Breast epithelium (tissue), 4 donors: ENCODE data around the gene GTF2B. TPM values are rescaled to one million over a fixed set of nuclear protein-coding genes. Genes with fewer than 3 reads are reported as not detected.

ENCODE experiments used
- DNase-seq, 2 donors: peaks; one replicate each; pipeline ENCODE4 v3.0.0-alpha.2; 2019; ENCODE audit warnings: low spot score in 2 of 2
- H3K27ac ChIP-seq, 2 donors: fragments of 200-600 bp; sonication (generic) in 1 of 2; one replicate each; pipeline ENCODE4 v1.5.1; 2016 to 2019; ENCODE audit warnings: mild to moderate bottlenecking in 1 of 2
- H3K27me3 ChIP-seq, 2 donors: fragments of 200-600 bp; sonication (generic) in 1 of 2; one replicate each; pipeline versions ENCODE4 v1.5.1 to v1.6.0; 2017 to 2019; ENCODE audit warnings: control low read depth in 1 of 2, mild to moderate bottlenecking in 1 of 2
- H3K36me3 ChIP-seq: fragments of 200-600 bp; one replicate; pipeline ENCODE4 v1.5.1; 2019
- H3K4me1 ChIP-seq, 2 donors: fragments of 200-600 bp; sonication (generic); one replicate each; pipeline ENCODE4 v1.5.1; 2016 to 2019; ENCODE audit warnings: control low read depth in 1 of 2
- H3K4me3 ChIP-seq, 3 donors: fragments of 200-600 bp; sonication (generic); 1 replicate in 2 of 3; 2 replicates in 1 of 3; pipeline ENCODE4 v1.5.1; 2016 to 2019; ENCODE audit warnings: mild to moderate bottlenecking in 3 of 3, moderate library complexity in 2 of 3
- H3K9me3 ChIP-seq, 2 donors: fragments of 200-600 bp; sonication (generic) in 1 of 2; one replicate each; pipeline ENCODE4 v1.5.1; 2016 to 2019; ENCODE audit warnings: control low read depth in 1 of 2
- POLR2A ChIP-seq: fragments of 450-650 bp; IDR thresholded peaks from one replicate; pipeline ENCODE4 v1.6.1; 2016; ENCODE audit warnings: antibody characterized with exemption, mild to moderate bottlenecking, moderate library complexity
- POLR2AphosphoS5 ChIP-seq, 3 donors: sonication (generic); formaldehyde crosslinking; IDR thresholded peaks; one replicate each; pipeline ENCODE4 v1.6.1; 2017; ENCODE audit warnings: antibody characterized with exemption in 3 of 3
- intact Hi-C: fragments of 100-400 bp; cut with DNase I; formaldehyde crosslinking; loops from one replicate; pipeline ENCODE4 v1.15.1; 2023; ENCODE audit warnings: low total_unique reads
- total RNA-seq, 3 donors: library from RNA; depleted of rRNA; stranded (reverse); fragments of >200 nt; gene quantifications; one replicate each; pipeline ENCODE4 v1.1.0, GENCODE V29; 2016
- TF ChIP-seq, protein P1 (sequence below), 3 donors: fragments of 450-650 bp; IDR thresholded peaks; one replicate each; pipeline ENCODE4 v1.5.1; 2016 to 2017; ENCODE audit warnings: antibody characterized with exemption in 3 of 3, mild to moderate bottlenecking in 3 of 3, moderate library complexity in 3 of 3

GTF2B gene
- total RNA-seq, 3 donors from 2014 or later = 33.9 to 53.1 (median 37.4) TPM

DNA sequence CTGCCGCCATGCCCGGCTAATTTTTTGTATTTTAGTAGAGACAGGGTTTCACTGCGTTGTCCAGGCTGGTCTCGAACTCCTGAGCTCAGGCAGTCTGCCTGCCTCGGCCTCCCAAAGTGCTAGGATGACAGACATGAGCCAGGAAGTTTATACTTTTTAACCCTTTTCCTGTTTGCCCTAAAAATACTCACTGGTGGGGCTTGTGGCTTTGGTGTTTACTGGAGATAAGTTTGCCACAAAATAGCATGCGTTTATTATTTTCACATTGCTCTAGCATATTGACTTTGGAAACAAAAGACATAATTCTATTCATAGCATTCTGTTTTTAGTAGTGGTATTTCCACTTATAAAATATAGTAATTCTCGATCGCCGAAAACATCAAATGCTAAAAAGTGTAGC is 19.8 kb upstream of the GTF2B start:
- H3K9me3 ChIP-seq = no peaks in the 10 kb centered on the region
- no peaks in the 10 kb centered on the region for H3K4me1 ChIP-seq
- DNase-seq = no peak
- intact Hi-C loops = no loop called here
- H3K27me3 ChIP-seq = no peaks in the 10 kb centered on the region
- H3K27ac ChIP-seq = no peak overlapping the region
- H3K4me3 ChIP-seq = no peak overlapping the region
- H3K36me3 ChIP-seq = no peaks in the 10 kb centered on the region
- TF ChIP-seq, protein P1, sequence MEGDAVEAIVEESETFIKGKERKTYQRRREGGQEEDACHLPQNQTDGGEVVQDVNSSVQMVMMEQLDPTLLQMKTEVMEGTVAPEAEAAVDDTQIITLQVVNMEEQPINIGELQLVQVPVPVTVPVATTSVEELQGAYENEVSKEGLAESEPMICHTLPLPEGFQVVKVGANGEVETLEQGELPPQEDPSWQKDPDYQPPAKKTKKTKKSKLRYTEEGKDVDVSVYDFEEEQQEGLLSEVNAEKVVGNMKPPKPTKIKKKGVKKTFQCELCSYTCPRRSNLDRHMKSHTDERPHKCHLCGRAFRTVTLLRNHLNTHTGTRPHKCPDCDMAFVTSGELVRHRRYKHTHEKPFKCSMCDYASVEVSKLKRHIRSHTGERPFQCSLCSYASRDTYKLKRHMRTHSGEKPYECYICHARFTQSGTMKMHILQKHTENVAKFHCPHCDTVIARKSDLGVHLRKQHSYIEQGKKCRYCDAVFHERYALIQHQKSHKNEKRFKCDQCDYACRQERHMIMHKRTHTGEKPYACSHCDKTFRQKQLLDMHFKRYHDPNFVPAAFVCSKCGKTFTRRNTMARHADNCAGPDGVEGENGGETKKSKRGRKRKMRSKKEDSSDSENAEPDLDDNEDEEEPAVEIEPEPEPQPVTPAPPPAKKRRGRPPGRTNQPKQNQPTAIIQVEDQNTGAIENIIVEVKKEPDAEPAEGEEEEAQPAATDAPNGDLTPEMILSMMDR (IDR thresholded peaks at IDR 0.05) = no peak
- no peak for TF ChIP-seq POLR2AphosphoS5 (IDR thresholded peaks at IDR 0.05)
- TF ChIP-seq POLR2A = no peak

DNA sequence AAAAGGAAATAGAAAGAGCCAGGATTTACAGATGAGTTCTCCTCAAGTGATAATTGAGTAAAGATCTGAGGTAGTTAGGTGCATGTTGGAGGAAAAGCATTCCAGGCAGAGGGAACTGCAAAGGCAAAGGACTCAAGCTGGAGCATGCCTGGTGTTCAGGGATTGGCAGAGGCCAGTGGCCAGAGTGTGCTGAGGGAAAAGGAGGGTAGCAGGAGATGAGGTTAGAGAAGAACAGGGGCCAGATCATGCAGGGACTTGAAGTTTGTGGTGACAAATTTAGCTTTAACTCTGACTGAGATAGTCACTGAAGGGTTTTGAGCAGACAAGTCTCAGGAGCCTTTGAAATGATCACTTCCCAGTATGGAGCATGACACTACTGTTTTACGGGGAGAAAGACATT is 19.0 kb upstream of the GTF2B start:
- no peak overlapping the region for H3K4me3 ChIP-seq
- TF ChIP-seq, protein P1 (IDR thresholded peaks at IDR 0.05) = no peak
- TF ChIP-seq POLR2AphosphoS5 (IDR thresholded peaks at IDR 0.05) (no peak), POLR2A (no peak)
- no peak overlapping the region for H3K27ac ChIP-seq
- H3K36me3 ChIP-seq = no peaks in the 10 kb centered on the region
- no peaks in the 10 kb centered on the region for H3K9me3 ChIP-seq
- H3K4me1 ChIP-seq = no peaks in the 10 kb centered on the region
- H3K27me3 ChIP-seq = no peaks in the 10 kb centered on the region
- no peak for DNase-seq
- intact Hi-C loops = no loop called here

DNA sequence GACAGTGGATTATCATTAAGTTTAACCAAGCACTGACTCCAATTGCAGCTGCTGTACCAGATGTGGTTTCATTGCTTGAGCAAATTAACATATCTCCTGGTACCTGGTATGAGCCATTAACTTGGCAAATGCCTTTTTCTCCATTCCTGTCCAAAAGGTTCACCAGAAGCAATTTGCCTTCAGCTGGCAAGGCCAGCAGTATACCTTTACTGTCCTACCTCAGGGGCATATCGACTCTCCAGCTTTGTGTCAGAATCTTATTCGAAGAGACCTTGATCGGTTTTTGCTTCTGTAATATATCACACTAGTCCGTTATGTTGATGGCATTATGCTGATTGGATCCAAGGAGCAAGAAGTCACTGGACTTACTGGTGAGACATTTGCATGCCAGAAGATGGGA is 9.5 kb upstream of the GTF2B start:
- DNase-seq = no peak
- H3K4me3 ChIP-seq = no peak overlapping the region
- H3K27me3 ChIP-seq = no peaks in the 10 kb centered on the region
- H3K4me1 ChIP-seq = no peaks in the 10 kb centered on the region
- TF ChIP-seq POLR2A (no peak), POLR2AphosphoS5 (IDR thresholded peaks at IDR 0.05) (no peak)
- TF ChIP-seq, protein P1 (IDR thresholded peaks at IDR 0.05) = no peak
- H3K27ac ChIP-seq = no peak overlapping the region
- intact Hi-C loops = no loop called here
- H3K36me3 ChIP-seq = no peaks in the 10 kb centered on the region
- no peaks in the 10 kb centered on the region for H3K9me3 ChIP-seq

DNA sequence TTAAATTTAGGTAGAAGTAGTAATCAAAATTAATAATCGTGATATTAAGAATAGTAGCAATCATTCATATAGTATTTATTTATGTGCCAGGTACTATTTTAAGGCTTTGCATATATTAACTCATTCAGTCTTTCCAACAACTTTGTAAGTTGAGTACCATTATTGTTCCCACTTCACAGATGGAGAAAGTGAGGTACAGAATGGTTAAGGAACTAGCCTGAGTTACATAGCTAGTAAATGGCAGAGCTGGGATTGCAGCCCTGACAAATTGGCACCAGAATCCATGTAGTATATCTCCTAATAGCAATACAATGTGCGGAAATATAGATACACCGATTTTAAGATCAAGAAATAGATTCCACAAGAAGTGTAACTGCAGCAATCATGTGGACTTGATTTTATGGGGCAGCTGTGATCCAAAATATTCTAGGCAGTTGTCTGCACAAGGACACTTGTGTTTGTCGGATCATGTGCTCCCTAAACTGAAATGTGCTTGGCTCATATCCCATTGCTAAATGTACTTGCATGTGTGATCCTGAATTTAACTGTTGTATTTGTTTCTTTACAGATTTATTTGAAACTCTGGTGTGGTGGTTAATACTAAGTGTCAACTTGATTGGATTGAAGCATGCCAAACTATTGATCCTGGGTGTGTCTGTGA is 5.8 kb upstream of the GTF2B start:
- TF ChIP-seq POLR2A (no peak), POLR2AphosphoS5 (IDR thresholded peaks at IDR 0.05) (no peak)
- TF ChIP-seq, protein P1 (IDR thresholded peaks at IDR 0.05) = no peak
- intact Hi-C loops = no loop called here
- H3K27me3 ChIP-seq = no peaks in the 10 kb centered on the region
- H3K9me3 ChIP-seq = no peaks in the 10 kb centered on the region
- H3K4me1 ChIP-seq = no peaks in the 10 kb centered on the region
- no peaks in the 10 kb centered on the region for H3K36me3 ChIP-seq
- no peak overlapping the region for H3K27ac ChIP-seq
- H3K4me3 ChIP-seq = no peak overlapping the region
- no peak for DNase-seq

DNA sequence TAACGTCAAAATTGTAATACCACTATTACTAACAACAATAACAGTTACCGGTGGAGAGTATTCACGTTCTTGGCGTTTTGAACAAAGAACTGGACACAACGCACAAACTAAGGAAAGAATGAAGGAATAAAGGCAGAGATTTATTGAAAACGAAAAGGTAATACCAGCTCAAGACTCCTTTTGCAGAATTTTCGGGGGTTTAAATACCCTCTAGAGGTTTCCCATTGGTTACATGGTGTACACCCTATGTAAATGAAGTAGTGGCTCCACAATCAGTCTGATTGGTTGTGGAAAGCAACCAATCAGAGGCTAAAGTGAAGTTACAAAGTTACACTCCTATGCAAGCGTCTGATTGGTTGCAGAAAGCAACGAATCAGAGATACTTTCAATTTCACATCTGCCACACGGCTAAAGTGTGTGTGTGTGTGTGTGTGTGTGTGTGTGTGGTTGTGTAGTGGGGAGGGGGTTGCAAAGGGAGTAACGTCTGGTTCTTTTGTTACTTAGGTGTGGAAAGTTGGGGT is 1.1 kb upstream of the GTF2B start:
- DNase-seq = no peak
- Histone ChIP-seq H3K9me3 (no peaks in the 10 kb centered on the region), H3K4me1 (peaks cover 0 to 5% of the 10 kb centered on the region in 2 donors), H3K27me3 (no peaks in the 10 kb centered on the region), H3K27ac (no peak overlapping the region), H3K4me3 (peak overlapping the region; percentile 95 to 97 (median 97)), H3K36me3 (peaks cover 3% of the 10 kb centered on the region)
- intact Hi-C loops = no loop called here
- TF ChIP-seq, protein P1 (IDR thresholded peaks at IDR 0.05) = no peak
- no peak for TF ChIP-seq POLR2A
- TF ChIP-seq POLR2AphosphoS5 (IDR thresholded peaks at IDR 0.05) = no peak
